Measurements from ENCODE around the gene MAN1C1. TPM values are rescaled to one million over a fixed set of nuclear protein-coding genes. Genes with fewer than 3 reads are reported as not detected.
"Not testable (repeated sequence)": the region's sequence is repeated elsewhere in the genome, so short reads cannot be mapped to it uniquely, and the experiment has no call there.

The MAN1C1 gene
- total and polyA plus RNA-seq, 2 donors (not counting 1 experiment from before 2014, with no cell fraction given): 0.31 to 0.89 TPM

DNA sequence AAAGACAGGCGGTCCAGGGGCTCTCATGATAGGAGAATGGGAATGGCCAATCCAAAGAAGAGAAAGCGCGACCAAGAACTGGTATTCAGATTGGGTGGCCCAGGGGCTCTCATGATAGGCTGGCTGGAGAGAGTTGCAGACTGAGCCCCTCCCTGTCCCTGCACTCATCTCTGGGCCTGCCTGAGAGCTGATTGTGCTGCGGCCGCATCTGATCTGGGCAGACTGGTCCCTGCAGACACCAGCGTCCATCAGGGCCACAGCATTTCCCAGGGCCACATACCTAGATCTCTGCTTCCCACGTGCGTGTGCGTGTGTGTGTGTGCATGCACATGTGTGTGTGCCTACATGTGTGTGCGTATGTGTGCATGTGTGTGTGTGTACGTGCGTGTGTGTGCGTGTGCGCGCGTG is 30.4 kb upstream of the MAN1C1 start:
- H3K27me3 ChIP-seq (replicated peaks in 1 of 4; ENCODE audit: control extremely low read depth in 1 of 4, control insufficient read depth in 3 of 4, insufficient read depth in 4 of 4, low read length in 3 of 4): no peaks in the 10 kb centered on the region
- intact Hi-C loops (cut with micrococcal nuclease): no loop called here

DNA sequence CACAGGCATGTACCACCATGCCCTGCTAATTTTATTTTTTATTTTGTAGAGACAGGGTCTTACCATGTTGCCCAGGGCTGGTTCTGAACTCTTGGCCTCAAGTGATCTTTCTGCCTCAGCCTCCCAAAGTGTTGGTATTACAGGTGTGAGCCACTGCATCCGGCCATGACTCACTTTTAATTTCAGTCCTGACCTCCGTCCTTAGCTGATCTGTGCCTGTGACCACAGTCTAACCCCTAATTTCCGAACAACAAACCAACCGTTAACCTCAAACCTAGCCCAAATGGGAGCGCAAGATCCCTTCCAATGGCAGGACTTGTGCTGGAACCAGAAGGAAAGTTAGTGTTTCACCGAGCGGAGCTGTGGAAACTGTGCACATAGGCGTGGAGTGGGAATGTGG is 29.3 kb upstream of the MAN1C1 start:
- H3K27ac Mint-ChIP-seq: no peak overlapping the region
- Histone ChIP-seq H3K4me2 (replicated peaks; ENCODE audit: low read depth, low read length, poor library complexity, severe bottlenecking) (no peak overlapping the region), H3K9me3 (ENCODE audit: control extremely low read depth in 1 of 3, control insufficient read depth in 2 of 3, insufficient read depth in 1 of 3, low read length in 2 of 3) (peaks cover 0 to 9% (median 0%) of the 10 kb centered on the region in 3 donors), H3K4me3 (ENCODE audit: control extremely low read depth in 1 of 5, extremely low read depth in 1 of 5, insufficient read depth in 1 of 5, low read depth in 2 of 5, low read length in 4 of 5) (no peak overlapping the region), H3K9ac (ENCODE audit: low read length) (no peak overlapping the region), H3K4me1 (ENCODE audit: control insufficient read depth in 2 of 2, insufficient read depth in 2 of 2, low read length in 2 of 2) (peaks cover 23 to 25% of the 10 kb centered on the region in 2 donors), H3K27me3 (replicated peaks in 1 of 4; ENCODE audit: control extremely low read depth in 1 of 4, control insufficient read depth in 3 of 4, insufficient read depth in 4 of 4, low read length in 3 of 4) (no peaks in the 10 kb centered on the region), H3K79me2 (ENCODE audit: control insufficient read depth, insufficient read depth, low read length) (no peaks in the 10 kb centered on the region), H4K20me1 (ENCODE audit: control insufficient read depth, insufficient read depth, low read length, poor library complexity, severe bottlenecking) (no peaks in the 10 kb centered on the region), H3K27ac (ENCODE audit: low read length in 2 of 2) (no peak overlapping the region), H3K36me3 (replicated peaks in 1 of 2; ENCODE audit: control extremely low read depth in 1 of 2, control insufficient read depth in 1 of 2, extremely low read depth in 1 of 2, insufficient read depth in 2 of 2, low read length in 1 of 2) (no peaks in the 10 kb centered on the region), H2AFZ (ENCODE audit: insufficient read depth, low read depth, low read length, poor library complexity, severe bottlenecking) (no peak overlapping the region)
- no peak for DNase-seq
- H3K27me3 Mint-ChIP-seq: peaks cover 3% of the 10 kb centered on the region
- no peak for TF ChIP-seq CTCF (IDR thresholded peaks at IDR 0.05)
- TF ChIP-seq EZH2 (IDR thresholded peaks at IDR 0.05; ENCODE audit: borderline replicate concordance, insufficient read depth, low read depth, low read length, poor library complexity, severe bottlenecking): no peak
- intact Hi-C loops (cut with micrococcal nuclease): no loop called here
- POLR2A ChIA-PET: no interaction called here
- CTCF ChIA-PET: interaction anchor here (1.3 kb wide), 1 partner anchor 66 kb away, joined by 3 read pairs; no protein-coding TSS in a partner anchor
- 74% methylated on average over 6 of the region's 8 CpGs for WGBS (ENCODE audit: insufficient coverage)
- H3K4me3 Mint-ChIP-seq: peak overlapping the region; percentile 12
- H3K4me1 Mint-ChIP-seq: peaks cover 27% of the 10 kb centered on the region
- ATAC-seq (ENCODE audit: low read depth): no peak
- no peaks in the 10 kb centered on the region for H3K9me3 Mint-ChIP-seq (ENCODE audit: insufficient read depth)

More for the DNA sequence above, 30.4 kb upstream of the MAN1C1 start:
- no peak overlapping the region for H3K9ac ChIP-seq (ENCODE audit: low read length)
- H3K4me3 Mint-ChIP-seq: no peak overlapping the region
- no peak overlapping the region for H2AFZ ChIP-seq (ENCODE audit: insufficient read depth, low read depth, low read length, poor library complexity, severe bottlenecking)
- no peak overlapping the region for H3K27ac Mint-ChIP-seq
- H3K4me1 ChIP-seq (ENCODE audit: control insufficient read depth in 2 of 2, insufficient read depth in 2 of 2, low read length in 2 of 2): peaks cover 23 to 25% of the 10 kb centered on the region in 2 donors
- WGBS (ENCODE audit: insufficient coverage): 82% methylated on average over 11 of the region's 16 CpGs
- H3K27ac ChIP-seq (ENCODE audit: low read length in 2 of 2): no peak overlapping the region
- TF ChIP-seq EZH2 (IDR thresholded peaks at IDR 0.05; ENCODE audit: borderline replicate concordance, insufficient read depth, low read depth, low read length, poor library complexity, severe bottlenecking) (no peak), CTCF (IDR thresholded peaks at IDR 0.05) (no peak)
- H3K36me3 ChIP-seq (replicated peaks in 1 of 2; ENCODE audit: control extremely low read depth in 1 of 2, control insufficient read depth in 1 of 2, extremely low read depth in 1 of 2, insufficient read depth in 2 of 2, low read length in 1 of 2): no peaks in the 10 kb centered on the region
- POLR2A ChIA-PET: no interaction called here
- CTCF ChIA-PET: interaction anchor here (1.3 kb wide), 1 partner anchor 65 kb away, joined by 3 read pairs; no protein-coding TSS in a partner anchor
- H3K4me3 ChIP-seq (ENCODE audit: control extremely low read depth in 1 of 5, extremely low read depth in 1 of 5, insufficient read depth in 1 of 5, low read depth in 2 of 5, low read length in 4 of 5): no peak overlapping the region
- DNase-seq (no peak), ATAC-seq (ENCODE audit: low read depth) (no peak)
- H3K27me3 Mint-ChIP-seq: peaks cover 3% of the 10 kb centered on the region
- no peaks in the 10 kb centered on the region for H4K20me1 ChIP-seq (ENCODE audit: control insufficient read depth, insufficient read depth, low read length, poor library complexity, severe bottlenecking)
- peaks cover 0 to 9% (median 0%) of the 10 kb centered on the region in 3 donors for H3K9me3 ChIP-seq (ENCODE audit: control extremely low read depth in 1 of 3, control insufficient read depth in 2 of 3, insufficient read depth in 1 of 3, low read length in 2 of 3)
- H3K9me3 Mint-ChIP-seq (ENCODE audit: insufficient read depth): no peaks in the 10 kb centered on the region
- no peak overlapping the region for H3K4me2 ChIP-seq (replicated peaks; ENCODE audit: low read depth, low read length, poor library complexity, severe bottlenecking)
- H3K79me2 ChIP-seq (ENCODE audit: control insufficient read depth, insufficient read depth, low read length): no peaks in the 10 kb centered on the region
- H3K4me1 Mint-ChIP-seq: peaks cover 27% of the 10 kb centered on the region

DNA sequence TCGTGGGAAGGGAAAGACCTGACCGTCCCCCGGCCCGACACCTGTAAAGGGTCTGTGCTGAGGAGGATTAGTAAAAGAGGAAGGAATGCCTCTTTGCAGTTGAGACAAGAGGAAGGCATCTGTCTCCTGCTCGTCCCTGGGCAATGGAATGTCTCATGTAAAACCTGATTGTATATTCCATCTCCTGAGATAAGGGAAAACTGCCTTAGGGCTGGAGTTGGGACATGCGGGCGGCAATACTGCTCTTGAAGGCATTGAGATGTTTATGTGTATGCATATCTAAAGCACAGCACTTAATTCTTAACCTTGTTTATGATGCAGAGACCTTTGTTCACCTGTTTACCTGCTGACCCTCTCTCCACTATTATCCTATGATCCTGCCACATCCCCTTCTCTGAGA is 28.4 kb upstream of the MAN1C1 start:
- H4K20me1 ChIP-seq (ENCODE audit: control insufficient read depth, insufficient read depth, low read length, poor library complexity, severe bottlenecking); H3K9ac ChIP-seq (ENCODE audit: low read length); H2AFZ ChIP-seq (ENCODE audit: insufficient read depth, low read depth, low read length, poor library complexity, severe bottlenecking); H3K27me3 Mint-ChIP-seq; H3K27ac Mint-ChIP-seq; ATAC-seq (ENCODE audit: low read depth); H3K27ac ChIP-seq (ENCODE audit: low read length in 2 of 2); CTCF ChIA-PET; intact Hi-C loops (cut with micrococcal nuclease); H3K79me2 ChIP-seq (ENCODE audit: control insufficient read depth, insufficient read depth, low read length); H3K4me2 ChIP-seq (replicated peaks; ENCODE audit: low read depth, low read length, poor library complexity, severe bottlenecking); H3K9me3 ChIP-seq (ENCODE audit: control extremely low read depth in 1 of 3, control insufficient read depth in 2 of 3, insufficient read depth in 1 of 3, low read length in 2 of 3); DNase-seq; POLR2A ChIA-PET; H3K27me3 ChIP-seq (replicated peaks in 1 of 4; ENCODE audit: control extremely low read depth in 1 of 4, control insufficient read depth in 3 of 4, insufficient read depth in 4 of 4, low read length in 3 of 4); H3K4me3 ChIP-seq (ENCODE audit: control extremely low read depth in 1 of 5, extremely low read depth in 1 of 5, insufficient read depth in 1 of 5, low read depth in 2 of 5, low read length in 4 of 5); H3K9me3 Mint-ChIP-seq (ENCODE audit: insufficient read depth); H3K4me3 Mint-ChIP-seq; H3K36me3 ChIP-seq (replicated peaks in 1 of 2; ENCODE audit: control extremely low read depth in 1 of 2, control insufficient read depth in 1 of 2, extremely low read depth in 1 of 2, insufficient read depth in 2 of 2, low read length in 1 of 2): not testable (repeated sequence)
- peaks cover 27% of the 10 kb centered on the region for H3K4me1 Mint-ChIP-seq
- H3K4me1 ChIP-seq (ENCODE audit: control insufficient read depth in 2 of 2, insufficient read depth in 2 of 2, low read length in 2 of 2): peaks cover 23 to 25% of the 10 kb centered on the region in 2 donors
- WGBS (ENCODE audit: insufficient coverage): 0% methylated on average over 4 of the region's 7 CpGs
